ENCODE results near the gene RAB37.

The RAB37 gene

GRCh38 chr17:74752822-74753401 is 15.9 kb downstream of the RAB37 start:
- no peak overlapping the region for H3K27ac ChIP-seq (ENCODE audit: extremely low read depth, low read depth, low read length)
- CTCF ChIA-PET = interaction anchor here (1.3 to 1.9 kb wide), 2 partner anchors 8 to 38 kb away, joined by 5 to 6 read pairs; no protein-coding TSS in a partner anchor
- H3K9me3 ChIP-seq (ENCODE audit: control insufficient read depth, insufficient read depth, low read depth, low read length) = no peaks in the 10 kb centered on the region
- H3K36me3 ChIP-seq (ENCODE audit: control insufficient read depth in 2 of 2, insufficient read depth in 1 of 2, low read length in 2 of 2) = no peaks in the 10 kb centered on the region
- POLR2A ChIA-PET = interaction anchor here (1.5 kb wide), 1 partner anchor 18 kb away, joined by 3 read pairs; no protein-coding TSS in a partner anchor
- H3K4me1 ChIP-seq (ENCODE audit: control insufficient read depth, insufficient read depth, low read length) = peaks cover 11% of the 10 kb centered on the region
- TF ChIP-seq ZNF600 (tag by site-specific recombination; IDR thresholded peaks at IDR 0.05) = 0 out of 2 replicates have a peak, but pooled peaks have one; percentile 23
- no peak for TF ChIP-seq MZF1 (tag by site-specific recombination; IDR thresholded peaks at IDR 0.05; ENCODE audit: borderline replicate concordance)
- no peak overlapping the region for H3K4me3 ChIP-seq (ENCODE audit: low read depth, low read length)

- Histone ChIP-seq H3K36me3 (ENCODE audit: control insufficient read depth in 2 of 2, insufficient read depth in 1 of 2, low read length in 2 of 2) (no peaks in the 10 kb centered on the region), H3K27ac (ENCODE audit: extremely low read depth, low read depth, low read length) (no peak overlapping the region), H3K9me3 (ENCODE audit: control insufficient read depth, insufficient read depth, low read depth, low read length) (no peaks in the 10 kb centered on the region), H3K4me1 (ENCODE audit: control insufficient read depth, insufficient read depth, low read length) (peaks cover 18% of the 10 kb centered on the region), H3K4me3 (ENCODE audit: low read depth, low read length) (no peak overlapping the region)
- TF ChIP-seq GLIS2 (tag by site-specific recombination; IDR thresholded peaks at IDR 0.05) (no peak), ZNF529 (tag by site-specific recombination; IDR thresholded peaks at IDR 0.05; ENCODE audit: insufficient replicate concordance) (no peak), CTCF (tag by site-specific recombination; IDR thresholded peaks at IDR 0.05) (no peak), KLF1 (tag by site-specific recombination; IDR thresholded peaks at IDR 0.05) (0 out of 2 replicates have a peak, but pooled peaks have one; percentile 18)
- ChIA-PET POLR2A (interaction anchor here (1.3 kb wide), 1 partner anchor 21 kb away, joined by 7 read pairs; the partner anchor contains the start of gene NAT9), CTCF (interaction anchor here (1.4 to 2.8 kb wide), 4 partner anchors 9 to 98 kb away, joined by 3 to 15 read pairs (median 8); no protein-coding TSS in a partner anchor)
These were observed 17.8 kb downstream of the RAB37 start for GRCh38 chr17:74754832-74755231.

DNA sequence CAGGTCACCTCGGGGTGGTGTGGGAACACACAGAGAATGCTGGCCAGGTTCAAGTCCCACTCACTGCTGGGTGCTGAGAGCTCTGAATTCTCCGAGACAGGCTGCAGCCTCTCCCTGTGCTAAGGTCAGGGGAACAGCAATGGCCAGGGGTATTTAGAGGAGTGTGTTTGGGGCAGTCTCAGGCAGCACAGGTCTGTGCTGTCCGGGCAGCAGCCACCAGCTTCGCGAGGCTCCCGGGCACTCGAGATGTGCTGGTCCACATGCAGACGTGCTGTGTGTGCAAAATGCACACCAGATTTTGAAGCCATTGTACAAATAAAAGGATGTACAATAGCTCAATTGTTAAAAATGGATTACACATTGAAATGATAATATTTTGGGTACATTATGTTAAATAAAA is 18.5 kb downstream of the RAB37 start:
- H3K36me3 ChIP-seq (ENCODE audit: control insufficient read depth in 2 of 2, insufficient read depth in 1 of 2, low read length in 2 of 2) = no peaks in the 10 kb centered on the region
- H3K4me1 ChIP-seq (ENCODE audit: control insufficient read depth, insufficient read depth, low read length) = peaks cover 14% of the 10 kb centered on the region
- no peak overlapping the region for H3K27ac ChIP-seq (ENCODE audit: extremely low read depth, low read depth, low read length)
- H3K9me3 ChIP-seq (ENCODE audit: control insufficient read depth, insufficient read depth, low read depth, low read length) = no peaks in the 10 kb centered on the region
- CTCF ChIA-PET = interaction anchor here (1.4 to 2.8 kb wide), 6 partner anchors 10 to 98 kb away, joined by 3 to 15 read pairs (median 8); partner anchors contain the start of gene RAB37
- POLR2A ChIA-PET = no interaction called here
- no peak overlapping the region for H3K4me3 ChIP-seq (ENCODE audit: low read depth, low read length)
- no peak for TF ChIP-seq ZNF324 (tag by site-specific recombination; IDR thresholded peaks at IDR 0.05)
- TF ChIP-seq ZNF221 (tag by site-specific recombination; IDR thresholded peaks at IDR 0.05; ENCODE audit: borderline replicate concordance) = no peak
- TF ChIP-seq ZNF202 (tag by site-specific recombination; IDR thresholded peaks at IDR 0.05; ENCODE audit: borderline replicate concordance) = no peak
- TF ChIP-seq ZNF548 (tag by site-specific recombination; IDR thresholded peaks at IDR 0.05) = no peak
- TF ChIP-seq, protein P1, sequence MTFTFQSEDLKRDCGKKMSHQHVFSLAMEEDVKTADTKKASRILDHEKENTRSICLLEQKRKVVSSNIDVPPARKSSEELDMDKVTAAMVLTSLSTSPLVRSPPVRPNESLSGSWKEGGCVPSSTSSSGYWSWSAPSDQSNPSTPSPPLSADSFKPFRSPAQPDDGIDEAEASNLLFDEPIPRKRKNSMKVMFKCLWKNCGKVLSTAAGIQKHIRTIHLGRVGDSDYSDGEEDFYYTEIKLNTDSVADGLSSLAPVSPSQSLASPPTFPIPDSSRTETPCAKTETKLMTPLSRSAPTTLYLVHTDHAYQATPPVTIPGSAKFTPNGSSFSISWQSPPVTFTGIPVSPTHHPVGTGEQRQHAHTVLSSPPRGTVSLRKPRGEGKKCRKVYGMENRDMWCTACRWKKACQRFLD (tag by site-specific recombination; IDR thresholded peaks at IDR 0.05) = no peak
- TF ChIP-seq ZNF747 (tag by site-specific recombination; IDR thresholded peaks at IDR 0.05) = no peak
- TF ChIP-seq KLF7 (tag by site-specific recombination; IDR thresholded peaks at IDR 0.05; ENCODE audit: borderline replicate concordance) = no peak
- no peak for TF ChIP-seq TSHZ1 (tag by site-specific recombination; IDR thresholded peaks at IDR 0.05; ENCODE audit: borderline replicate concordance)
- no peak for TF ChIP-seq ELK4 (IDR thresholded peaks at IDR 0.05; ENCODE audit: borderline replicate concordance, low read depth, low read length)
- TF ChIP-seq, protein P2, sequence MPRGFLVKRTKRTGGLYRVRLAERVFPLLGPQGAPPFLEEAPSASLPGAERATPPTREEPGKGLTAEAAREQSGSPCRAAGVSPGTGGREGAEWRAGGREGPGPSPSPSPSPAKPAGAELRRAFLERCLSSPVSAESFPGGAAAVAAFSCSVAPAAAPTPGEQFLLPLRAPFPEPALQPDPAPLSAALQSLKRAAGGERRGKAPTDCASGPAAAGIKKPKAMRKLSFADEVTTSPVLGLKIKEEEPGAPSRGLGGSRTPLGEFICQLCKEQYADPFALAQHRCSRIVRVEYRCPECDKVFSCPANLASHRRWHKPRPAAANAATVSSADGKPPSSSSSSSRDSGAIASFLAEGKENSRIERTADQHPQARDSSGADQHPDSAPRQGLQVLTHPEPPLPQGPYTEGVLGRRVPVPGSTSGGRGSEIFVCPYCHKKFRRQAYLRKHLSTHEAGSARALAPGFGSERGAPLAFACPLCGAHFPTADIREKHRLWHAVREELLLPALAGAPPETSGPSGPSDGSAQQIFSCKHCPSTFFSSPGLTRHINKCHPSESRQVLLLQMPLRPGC (tag by site-specific recombination; IDR thresholded peaks at IDR 0.05) = no peak
- TF ChIP-seq SALL2 (tag by site-specific recombination; IDR thresholded peaks at IDR 0.05; ENCODE audit: borderline replicate concordance) = no peak
- no peak for TF ChIP-seq KLF17 (tag by site-specific recombination; IDR thresholded peaks at IDR 0.05)
- no peak for TF ChIP-seq ZNF155 (tag by site-specific recombination; IDR thresholded peaks at IDR 0.05)
- no peak for TF ChIP-seq ZNF157 (tag by site-specific recombination; IDR thresholded peaks at IDR 0.05)

Measured in HEK293 (cell line).